Body of pancreas (tissue), 4 donors: ENCODE results near the gene NUBPL.

ENCODE experiments used
- CTCF ChIP-seq, 7 experiments: fragments of 450-650 bp in 4 of 7; fragments of 200-600 bp in 3 of 7; sonication (generic) in 3 of 7; IDR thresholded peaks; one replicate each; pipeline ENCODE4 v1.5.1; 2016 to 2019; ENCODE audit warnings: antibody characterized with exemption in 7 of 7
- POLR2A ChIP-seq, 3 donors: fragments of 450-650 bp; IDR thresholded peaks; one replicate each; pipeline ENCODE4 v1.6.1; 2016; ENCODE audit warnings: antibody characterized with exemption in 3 of 3, mild to moderate bottlenecking in 2 of 3

GRCh38 chr14:31611778-31612433 lies 50.7 kb downstream of the NUBPL start:
- TF ChIP-seq POLR2A (IDR thresholded peaks at IDR 0.05) (no peak), CTCF (IDR thresholded peaks at IDR 0.05) (no peak)
